Activated T-helper 2 cell treated with anti-CD3 and anti-CD28 coated beads, Interferon-gamma antibody, Interleukin-2, Interleukin-4, amounts not matched to agents 10 μg/mL and 5 μg/mL and 100 μg/mL, durations not matched to agents 14 hours and 24 hours and 36 hours (primary cell): ENCODE measurements around the gene FKBP1A. TPM values are rescaled to one million over a fixed set of nuclear protein-coding genes. Genes with fewer than 3 reads are reported as not detected.

Experiments used
- DNase-seq: peaks from one replicate; pipeline ENCODE4 v3.0.0; 2021; ENCODE audit warnings: low spot score
- H3K27ac Mint-ChIP-seq: one replicate; pipeline ENCODE4 v1.8.0; 2021; ENCODE audit warnings: mixed read lengths
- H3K27me3 Mint-ChIP-seq: one replicate; pipeline ENCODE4 v1.8.0; 2021; ENCODE audit warnings: low read depth, mixed read lengths
- H3K36me3 Mint-ChIP-seq: one replicate; pipeline ENCODE4 v1.8.0; 2021; ENCODE audit warnings: low read depth, mixed read lengths
- H3K4me1 Mint-ChIP-seq: one replicate; pipeline ENCODE4 v1.8.0; 2021; ENCODE audit warnings: low read depth, mixed read lengths
- H3K4me3 Mint-ChIP-seq: one replicate; pipeline ENCODE4 v1.8.0; 2021; ENCODE audit warnings: low read depth, mild to moderate bottlenecking, moderate library complexity, mixed read lengths
- H3K9me3 Mint-ChIP-seq: one replicate; pipeline ENCODE4 v1.8.0; 2021; ENCODE audit warnings: mixed read lengths
- intact Hi-C: fragments of 100-400 bp; cut with micrococcal nuclease; formaldehyde crosslinking; loops from one replicate; pipeline ENCODE4 v1.15.1; 2023
- total RNA-seq: library from RNA; stranded (reverse); gene quantifications from 2 replicates; pipeline ENCODE4 v1.2.3, GENCODE V29; 2022

Gene FKBP1A
- total RNA-seq, 1 donor from 2014 or later: 320 TPM

- H3K4me1 Mint-ChIP-seq: peaks cover 33% of the 10 kb centered on the region
- intact Hi-C loops: no loop called here
- H3K36me3 Mint-ChIP-seq: peaks cover 1% of the 10 kb centered on the region
- no peak for DNase-seq
- no peak overlapping the region for H3K27ac Mint-ChIP-seq
- H3K9me3 Mint-ChIP-seq: no peaks in the 10 kb centered on the region
- peaks cover 7% of the 10 kb centered on the region for H3K27me3 Mint-ChIP-seq
- H3K4me3 Mint-ChIP-seq: no peak overlapping the region
Measured at GRCh38 chr20:1427457-1428054, 34.7 kb upstream of the FKBP1A start.

- Mint-ChIP-seq H3K9me3 (peaks cover 3% of the 10 kb centered on the region), H3K4me3 (no peak overlapping the region), H3K27ac (no peak overlapping the region), H3K27me3 (peaks cover 6% of the 10 kb centered on the region), H3K4me1 (peaks cover 28% of the 10 kb centered on the region), H3K36me3 (no peaks in the 10 kb centered on the region)
- DNase-seq: no peak
- intact Hi-C loops: no loop called here
Measured at GRCh38 chr20:1426231-1426849, 33.5 kb upstream of the FKBP1A start.

- intact Hi-C loops: no loop called here
- H3K27me3 Mint-ChIP-seq: peaks cover 3% of the 10 kb centered on the region
- no peak overlapping the region for H3K27ac Mint-ChIP-seq
- peaks cover 25% of the 10 kb centered on the region for H3K4me1 Mint-ChIP-seq
- no peak overlapping the region for H3K4me3 Mint-ChIP-seq
- DNase-seq: no peak
- peaks cover 19% of the 10 kb centered on the region for H3K9me3 Mint-ChIP-seq
- no peaks in the 10 kb centered on the region for H3K36me3 Mint-ChIP-seq
Measured at GRCh38 chr20:1424336-1424735, 31.5 kb upstream of the FKBP1A start.

GRCh38 chr20:1423625-1424106, 30.8 kb upstream of the FKBP1A start:
- intact Hi-C loops: no loop called here
- peaks cover 3% of the 10 kb centered on the region for H3K27me3 Mint-ChIP-seq
- H3K36me3 Mint-ChIP-seq: peaks cover 4% of the 10 kb centered on the region
- H3K4me3 Mint-ChIP-seq: no peak overlapping the region
- no peak overlapping the region for H3K27ac Mint-ChIP-seq
- H3K4me1 Mint-ChIP-seq: peaks cover 22% of the 10 kb centered on the region
- H3K9me3 Mint-ChIP-seq: peaks cover 24% of the 10 kb centered on the region
- DNase-seq: no peak

GRCh38 chr20:1423206-1423605, 30.4 kb upstream of the FKBP1A start:
- H3K4me3 Mint-ChIP-seq: no peak overlapping the region
- H3K27ac Mint-ChIP-seq: no peak overlapping the region
- H3K9me3 Mint-ChIP-seq: peaks cover 25% of the 10 kb centered on the region
- peaks cover 4% of the 10 kb centered on the region for H3K36me3 Mint-ChIP-seq
- intact Hi-C loops: no loop called here
- DNase-seq: no peak
- peaks cover 3% of the 10 kb centered on the region for H3K27me3 Mint-ChIP-seq
- peaks cover 22% of the 10 kb centered on the region for H3K4me1 Mint-ChIP-seq

GRCh38 chr20:1422753-1423152, 29.9 kb upstream of the FKBP1A start:
- intact Hi-C loops: no loop called here
- Mint-ChIP-seq H3K4me1 (peaks cover 19% of the 10 kb centered on the region), H3K36me3 (peaks cover 4% of the 10 kb centered on the region), H3K4me3 (no peak overlapping the region), H3K9me3 (peaks cover 25% of the 10 kb centered on the region), H3K27me3 (peaks cover 3% of the 10 kb centered on the region), H3K27ac (no peak overlapping the region)
- no peak for DNase-seq

- Mint-ChIP-seq H3K27me3 (peaks cover 6% of the 10 kb centered on the region), H3K4me3 (no peak overlapping the region), H3K36me3 (peaks cover 4% of the 10 kb centered on the region)
Measured at GRCh38 chr20:1420066-1420465, 27.2 kb upstream of the FKBP1A start.

GRCh38 chr20:1418350-1418749, 25.5 kb upstream of the FKBP1A start:
- Mint-ChIP-seq H3K4me1 (peaks cover 16% of the 10 kb centered on the region), H3K9me3 (peaks cover 25% of the 10 kb centered on the region), H3K36me3 (peaks cover 4% of the 10 kb centered on the region), H3K27ac (no peak overlapping the region), H3K4me3 (no peak overlapping the region), H3K27me3 (peaks cover 15% of the 10 kb centered on the region)
- intact Hi-C loops: no loop called here
- DNase-seq: no peak

More at GRCh38 chr20:1420066-1420465, 27.2 kb upstream of the FKBP1A start:
- intact Hi-C loops: no loop called here
- peaks cover 25% of the 10 kb centered on the region for H3K9me3 Mint-ChIP-seq
- H3K27ac Mint-ChIP-seq: no peak overlapping the region
- no peak for DNase-seq
- peaks cover 16% of the 10 kb centered on the region for H3K4me1 Mint-ChIP-seq

- peaks cover 21% of the 10 kb centered on the region for H3K27me3 Mint-ChIP-seq
- peaks cover 4% of the 10 kb centered on the region for H3K36me3 Mint-ChIP-seq
Measured at GRCh38 chr20:1417790-1418189, 24.9 kb upstream of the FKBP1A start.

GRCh38 chr20:1417273-1417672, 24.4 kb upstream of the FKBP1A start:
- peaks cover 4% of the 10 kb centered on the region for H3K36me3 Mint-ChIP-seq
- intact Hi-C loops: no loop called here
- peaks cover 24% of the 10 kb centered on the region for H3K9me3 Mint-ChIP-seq
- DNase-seq: no peak
- no peak overlapping the region for H3K27ac Mint-ChIP-seq
- no peak overlapping the region for H3K4me3 Mint-ChIP-seq
- H3K4me1 Mint-ChIP-seq: peaks cover 12% of the 10 kb centered on the region
- peaks cover 25% of the 10 kb centered on the region for H3K27me3 Mint-ChIP-seq

More at GRCh38 chr20:1417790-1418189, 24.9 kb upstream of the FKBP1A start:
- no peak overlapping the region for H3K4me3 Mint-ChIP-seq
- H3K27ac Mint-ChIP-seq: no peak overlapping the region
- H3K4me1 Mint-ChIP-seq: peaks cover 14% of the 10 kb centered on the region
- DNase-seq: no peak
- intact Hi-C loops: no loop called here
- H3K9me3 Mint-ChIP-seq: peaks cover 25% of the 10 kb centered on the region

- no peak for DNase-seq
- peaks cover 19% of the 10 kb centered on the region for H3K9me3 Mint-ChIP-seq
- peaks cover 29% of the 10 kb centered on the region for H3K27me3 Mint-ChIP-seq
- intact Hi-C loops: no loop called here
- H3K27ac Mint-ChIP-seq: no peak overlapping the region
- H3K4me3 Mint-ChIP-seq: no peak overlapping the region
- peaks cover 10% of the 10 kb centered on the region for H3K4me1 Mint-ChIP-seq
- H3K36me3 Mint-ChIP-seq: peaks cover 4% of the 10 kb centered on the region
Measured at GRCh38 chr20:1415667-1416468, 23.0 kb upstream of the FKBP1A start.

GRCh38 chr20:1414982-1415381, 22.1 kb upstream of the FKBP1A start:
- Mint-ChIP-seq H3K9me3 (peaks cover 13% of the 10 kb centered on the region), H3K36me3 (peaks cover 4% of the 10 kb centered on the region), H3K4me3 (no peak overlapping the region), H3K27ac (no peak overlapping the region), H3K27me3 (peaks cover 32% of the 10 kb centered on the region), H3K4me1 (peaks cover 10% of the 10 kb centered on the region)
- DNase-seq: no peak
- intact Hi-C loops: no loop called here

GRCh38 chr20:1405801-1406200, 12.9 kb upstream of the FKBP1A start:
- intact Hi-C loops: no loop called here
- Mint-ChIP-seq H3K27ac (no peak overlapping the region), H3K4me1 (peaks cover 9% of the 10 kb centered on the region), H3K36me3 (no peaks in the 10 kb centered on the region), H3K27me3 (peaks cover 23% of the 10 kb centered on the region), H3K4me3 (no peak overlapping the region), H3K9me3 (peaks cover 15% of the 10 kb centered on the region)
- DNase-seq: no peak
